Spleen (tissue), 7 donors: Measurements from ENCODE around the gene CYP1A1.

ENCODE experiments used
- POLR2A ChIP-seq, 3 donors: fragments of 450-650 bp; IDR thresholded peaks; one replicate each; pipeline ENCODE4 v1.5.1; 2017; ENCODE audit warnings: antibody characterized with exemption in 3 of 3, mild to moderate bottlenecking in 1 of 3
- POLR2AphosphoS5 ChIP-seq, 3 donors: sonication (generic); formaldehyde crosslinking; IDR thresholded peaks; one replicate each; pipeline ENCODE4 v1.5.1; 2017; ENCODE audit warnings: antibody characterized with exemption in 3 of 3
- TF ChIP-seq, protein P1 (sequence below), 11 experiments: fragments of 200-600 bp in 7 of 11; fragments of 450-650 bp in 4 of 11; sonication (generic) in 4 of 11; IDR thresholded peaks in 8 of 11; conservative IDR thresholded peaks in 3 of 11; 1 replicate in 7 of 11; 2 replicates in 4 of 11; pipeline versions ENCODE4 v1.4.0 to v1.8.0; 2016 to 2021; ENCODE audit warnings: antibody characterized with exemption in 11 of 11, inconsistent platforms in 4 of 11, mild to moderate bottlenecking in 1 of 11
- donor health status: DM: no; HTN: no; CAD: no; lungs with moderate emphysema.
- donor health status: DM: no; HTN: no; CAD: no.
- donor health status: DM: no; HTN: no; CAD: no.

DNA sequence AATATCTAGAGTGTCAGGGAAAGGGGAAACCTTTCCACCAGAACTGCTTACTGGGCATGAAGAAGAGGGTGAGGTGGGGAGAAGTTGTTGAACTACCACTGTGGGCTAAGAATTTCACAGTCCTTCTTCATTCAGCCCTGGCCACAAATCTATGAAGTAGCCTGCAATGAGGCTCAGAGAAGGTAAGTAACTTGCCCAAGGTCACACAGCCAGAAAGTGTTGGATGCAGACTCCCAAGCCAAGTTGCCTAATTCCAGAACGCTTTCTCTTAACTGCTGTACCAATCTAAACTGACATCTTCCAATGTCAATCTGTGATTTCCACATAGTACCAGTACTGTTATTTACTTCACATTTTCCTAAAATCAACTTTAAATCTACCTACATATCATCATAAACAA is 2.1 kb downstream of the CYP1A1 start:
- TF ChIP-seq, protein P1, sequence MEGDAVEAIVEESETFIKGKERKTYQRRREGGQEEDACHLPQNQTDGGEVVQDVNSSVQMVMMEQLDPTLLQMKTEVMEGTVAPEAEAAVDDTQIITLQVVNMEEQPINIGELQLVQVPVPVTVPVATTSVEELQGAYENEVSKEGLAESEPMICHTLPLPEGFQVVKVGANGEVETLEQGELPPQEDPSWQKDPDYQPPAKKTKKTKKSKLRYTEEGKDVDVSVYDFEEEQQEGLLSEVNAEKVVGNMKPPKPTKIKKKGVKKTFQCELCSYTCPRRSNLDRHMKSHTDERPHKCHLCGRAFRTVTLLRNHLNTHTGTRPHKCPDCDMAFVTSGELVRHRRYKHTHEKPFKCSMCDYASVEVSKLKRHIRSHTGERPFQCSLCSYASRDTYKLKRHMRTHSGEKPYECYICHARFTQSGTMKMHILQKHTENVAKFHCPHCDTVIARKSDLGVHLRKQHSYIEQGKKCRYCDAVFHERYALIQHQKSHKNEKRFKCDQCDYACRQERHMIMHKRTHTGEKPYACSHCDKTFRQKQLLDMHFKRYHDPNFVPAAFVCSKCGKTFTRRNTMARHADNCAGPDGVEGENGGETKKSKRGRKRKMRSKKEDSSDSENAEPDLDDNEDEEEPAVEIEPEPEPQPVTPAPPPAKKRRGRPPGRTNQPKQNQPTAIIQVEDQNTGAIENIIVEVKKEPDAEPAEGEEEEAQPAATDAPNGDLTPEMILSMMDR (IDR thresholded peaks at IDR 0.05 in 8 of 11, conservative IDR thresholded peaks at IDR 0.05 in 3 of 11) = no peak
- TF ChIP-seq POLR2AphosphoS5 (IDR thresholded peaks at IDR 0.05) (no peak), POLR2A (IDR thresholded peaks at IDR 0.05) (no peak)
